Central memory CD8-positive, alpha-beta T cell (primary cell): ENCODE data around the gene PLXDC2.

Experiments
- ATAC-seq: fragments of 150-1000 bp; cut with Tn5 transposase; replicated peaks from 2 replicates; pipeline ENCODE4 v1.10.0; 2022; ENCODE audit warnings: mild to moderate bottlenecking, moderate FRiP score, moderate number of reproducible peaks; ENCODE audit not compliant: poor library complexity, severe bottlenecking; ENCODE audit errors: extremely low read depth
- DNase-seq, 2 donors: peaks; one replicate each; pipeline ENCODE4 v3.0.0; 2021; ENCODE audit warnings: low spot score in 2 of 2
- H3K27ac Mint-ChIP-seq: one replicate; pipeline ENCODE4 v1.8.0; 2022; ENCODE audit warnings: low read depth, mild to moderate bottlenecking, moderate library complexity, mixed read lengths
- H3K27me3 Mint-ChIP-seq: one replicate; pipeline ENCODE4 v1.8.0; 2022; ENCODE audit warnings: mixed read lengths
- H3K36me3 Mint-ChIP-seq: one replicate; pipeline ENCODE4 v1.8.0; 2022; ENCODE audit warnings: mild to moderate bottlenecking, moderate library complexity, mixed read lengths; ENCODE audit not compliant: insufficient read depth
- H3K4me1 Mint-ChIP-seq: one replicate; pipeline ENCODE4 v1.8.0; 2022; ENCODE audit warnings: mixed read lengths
- H3K4me3 Mint-ChIP-seq: one replicate; pipeline ENCODE4 v1.8.0; 2022; ENCODE audit warnings: mild to moderate bottlenecking, moderate library complexity, mixed read lengths
- H3K9me3 Mint-ChIP-seq: one replicate; pipeline ENCODE4 v1.8.0; 2022; ENCODE audit warnings: mixed read lengths

The PLXDC2 gene

GRCh38 chr10:19908991-19909696, 92.9 kb downstream of the PLXDC2 start:
- no peak for DNase-seq
- Mint-ChIP-seq H3K27me3 (no peaks in the 10 kb centered on the region), H3K9me3 (peaks cover 8% of the 10 kb centered on the region), H3K36me3 (no peaks in the 10 kb centered on the region), H3K4me1 (no peaks in the 10 kb centered on the region), H3K4me3 (no peak overlapping the region), H3K27ac (no peak overlapping the region)
- ATAC-seq, result no peak

GRCh38 chr10:19911886-19912285, 95.7 kb downstream of the PLXDC2 start:
- H3K27me3 Mint-ChIP-seq, result no peaks in the 10 kb centered on the region
- H3K36me3 Mint-ChIP-seq, result no peaks in the 10 kb centered on the region
- ATAC-seq (no peak), DNase-seq (no peak)
- no peak overlapping the region for H3K27ac Mint-ChIP-seq
- H3K9me3 Mint-ChIP-seq, result peaks cover 12% of the 10 kb centered on the region
- H3K4me3 Mint-ChIP-seq, result no peak overlapping the region
- H3K4me1 Mint-ChIP-seq, result no peaks in the 10 kb centered on the region

GRCh38 chr10:19913987-19914386, 97.8 kb downstream of the PLXDC2 start:
- Mint-ChIP-seq H3K4me1 (no peaks in the 10 kb centered on the region), H3K4me3 (no peak overlapping the region), H3K36me3 (no peaks in the 10 kb centered on the region), H3K9me3 (peaks cover 20% of the 10 kb centered on the region), H3K27ac (no peak overlapping the region), H3K27me3 (no peaks in the 10 kb centered on the region)
- no peak for ATAC-seq
- DNase-seq, result no peak

- no peak for ATAC-seq
- no peaks in the 10 kb centered on the region for H3K36me3 Mint-ChIP-seq
- H3K4me3 Mint-ChIP-seq, result no peak overlapping the region
- H3K4me1 Mint-ChIP-seq, result no peaks in the 10 kb centered on the region
- no peak for DNase-seq
- no peak overlapping the region for H3K27ac Mint-ChIP-seq
- H3K9me3 Mint-ChIP-seq, result peaks cover 20% of the 10 kb centered on the region
- H3K27me3 Mint-ChIP-seq, result no peaks in the 10 kb centered on the region
Measured at GRCh38 chr10:19915125-19915524, 98.9 kb downstream of the PLXDC2 start.

DNA sequence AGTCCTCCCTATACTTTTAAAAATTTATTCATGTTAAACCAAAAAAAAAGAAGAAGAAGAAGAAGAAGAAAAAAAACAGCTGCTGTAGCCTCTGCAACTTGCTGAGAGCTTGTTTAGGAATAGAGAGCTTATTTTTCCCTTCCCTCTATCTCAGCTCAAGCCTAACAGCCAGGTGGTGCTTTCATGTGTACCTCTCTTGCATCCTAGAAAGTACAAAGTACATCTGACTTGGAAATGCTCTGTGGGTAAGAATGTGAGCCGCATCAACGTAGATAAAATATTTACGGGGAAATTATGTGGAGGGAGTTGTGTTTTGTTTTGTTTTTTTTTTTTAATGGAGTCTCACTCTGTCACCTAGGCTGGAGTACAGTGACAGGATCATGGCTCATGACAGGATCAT, 99.6 kb downstream of the PLXDC2 start:
- no peaks in the 10 kb centered on the region for H3K36me3 Mint-ChIP-seq
- DNase-seq (no peak), ATAC-seq (no peak)
- H3K9me3 Mint-ChIP-seq, result peaks cover 20% of the 10 kb centered on the region
- H3K27me3 Mint-ChIP-seq, result no peaks in the 10 kb centered on the region
- no peaks in the 10 kb centered on the region for H3K4me1 Mint-ChIP-seq
- H3K4me3 Mint-ChIP-seq, result no peak overlapping the region
- H3K27ac Mint-ChIP-seq, result no peak overlapping the region

DNA sequence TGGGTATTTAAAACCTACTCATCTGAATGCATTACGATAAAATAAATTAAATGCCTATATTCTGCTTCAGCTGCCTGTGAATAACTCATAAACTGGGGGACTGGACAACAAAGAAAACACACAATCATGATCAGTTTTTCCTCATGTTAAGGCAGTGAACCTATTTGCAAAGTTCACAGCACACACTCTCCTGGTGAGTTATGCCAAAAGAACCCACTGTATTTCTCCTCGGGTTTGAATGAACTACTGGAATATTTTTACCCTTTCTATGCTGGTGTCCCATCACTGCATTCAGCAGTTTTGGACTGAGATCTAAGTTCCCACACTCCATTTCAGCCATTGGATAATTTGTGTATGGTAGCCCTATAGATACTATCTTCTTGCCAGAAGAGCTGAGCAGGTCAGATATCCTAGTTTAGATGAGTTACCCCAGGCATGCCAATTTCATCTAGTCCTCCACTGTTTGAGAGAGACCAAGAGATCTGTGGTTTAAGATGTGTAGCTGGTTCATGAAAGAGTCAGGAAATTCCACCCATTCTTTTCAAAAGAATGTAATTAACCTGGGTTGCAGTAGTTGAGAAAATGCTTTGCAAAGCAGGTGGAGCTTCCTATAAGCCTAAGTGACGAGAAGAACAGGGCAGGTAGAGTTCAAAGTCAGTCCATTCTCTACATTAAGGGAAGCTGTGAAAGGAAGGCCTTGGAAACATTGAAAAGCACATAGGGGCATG, 101.7 kb downstream of the PLXDC2 start:
- no peak for ATAC-seq
- no peak overlapping the region for H3K27ac Mint-ChIP-seq
- no peak overlapping the region for H3K4me3 Mint-ChIP-seq

GRCh38 chr10:19918794-19919193, 102.6 kb downstream of the PLXDC2 start:
- peaks cover 20% of the 10 kb centered on the region for H3K9me3 Mint-ChIP-seq
- H3K4me3 Mint-ChIP-seq, result no peak overlapping the region
- no peaks in the 10 kb centered on the region for H3K27me3 Mint-ChIP-seq
- H3K27ac Mint-ChIP-seq, result no peak overlapping the region
- no peaks in the 10 kb centered on the region for H3K36me3 Mint-ChIP-seq
- DNase-seq (no peak), ATAC-seq (no peak)
- no peaks in the 10 kb centered on the region for H3K4me1 Mint-ChIP-seq

More for the DNA sequence above, 101.7 kb downstream of the PLXDC2 start:
- H3K27me3 Mint-ChIP-seq, result no peaks in the 10 kb centered on the region
- DNase-seq, result no peak
- H3K4me1 Mint-ChIP-seq, result no peaks in the 10 kb centered on the region
- peaks cover 20% of the 10 kb centered on the region for H3K9me3 Mint-ChIP-seq
- H3K36me3 Mint-ChIP-seq, result no peaks in the 10 kb centered on the region

GRCh38 chr10:19919671-19920070, 103.4 kb downstream of the PLXDC2 start:
- H3K4me1 Mint-ChIP-seq, result no peaks in the 10 kb centered on the region
- ATAC-seq (no peak), DNase-seq (no peak)
- no peak overlapping the region for H3K4me3 Mint-ChIP-seq
- H3K27me3 Mint-ChIP-seq, result no peaks in the 10 kb centered on the region
- H3K36me3 Mint-ChIP-seq, result no peaks in the 10 kb centered on the region
- H3K27ac Mint-ChIP-seq, result no peak overlapping the region
- peaks cover 27% of the 10 kb centered on the region for H3K9me3 Mint-ChIP-seq

DNA sequence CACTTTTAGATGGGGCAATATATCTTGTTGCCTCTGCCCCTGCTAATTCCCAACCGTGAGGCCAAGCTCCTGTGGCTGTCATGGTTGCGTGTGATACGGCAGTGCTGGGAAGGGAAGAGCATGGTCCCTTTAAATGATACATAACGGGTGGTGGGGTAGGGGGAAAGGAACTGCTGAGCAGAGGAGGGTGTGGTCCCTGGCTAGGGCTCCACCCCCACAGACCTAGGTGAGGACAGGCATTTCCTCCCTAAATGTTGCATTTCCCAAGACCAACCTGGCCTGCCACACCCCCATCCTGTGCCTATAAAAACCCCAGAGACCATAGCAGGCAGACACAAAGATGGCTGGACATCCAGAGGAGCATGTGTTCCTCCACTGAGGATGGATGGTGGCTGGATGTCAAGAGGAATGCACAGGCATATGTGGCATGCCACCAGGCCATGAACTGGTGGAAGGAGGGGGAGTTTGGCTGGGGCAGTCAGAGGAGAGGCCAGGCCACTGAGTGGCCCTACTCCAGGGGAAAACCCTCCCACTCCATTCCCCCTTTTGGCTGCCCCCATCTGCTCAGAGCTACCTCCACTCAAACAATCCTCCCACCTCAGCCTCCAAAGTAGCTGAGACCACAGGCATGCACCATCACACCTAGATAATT, 104.0 kb downstream of the PLXDC2 start:
- Mint-ChIP-seq H3K4me3 (no peak overlapping the region), H3K9me3 (peaks cover 21% of the 10 kb centered on the region), H3K27ac (no peak overlapping the region), H3K36me3 (no peaks in the 10 kb centered on the region), H3K27me3 (no peaks in the 10 kb centered on the region), H3K4me1 (no peaks in the 10 kb centered on the region)
- DNase-seq (no peak), ATAC-seq (no peak)

DNA sequence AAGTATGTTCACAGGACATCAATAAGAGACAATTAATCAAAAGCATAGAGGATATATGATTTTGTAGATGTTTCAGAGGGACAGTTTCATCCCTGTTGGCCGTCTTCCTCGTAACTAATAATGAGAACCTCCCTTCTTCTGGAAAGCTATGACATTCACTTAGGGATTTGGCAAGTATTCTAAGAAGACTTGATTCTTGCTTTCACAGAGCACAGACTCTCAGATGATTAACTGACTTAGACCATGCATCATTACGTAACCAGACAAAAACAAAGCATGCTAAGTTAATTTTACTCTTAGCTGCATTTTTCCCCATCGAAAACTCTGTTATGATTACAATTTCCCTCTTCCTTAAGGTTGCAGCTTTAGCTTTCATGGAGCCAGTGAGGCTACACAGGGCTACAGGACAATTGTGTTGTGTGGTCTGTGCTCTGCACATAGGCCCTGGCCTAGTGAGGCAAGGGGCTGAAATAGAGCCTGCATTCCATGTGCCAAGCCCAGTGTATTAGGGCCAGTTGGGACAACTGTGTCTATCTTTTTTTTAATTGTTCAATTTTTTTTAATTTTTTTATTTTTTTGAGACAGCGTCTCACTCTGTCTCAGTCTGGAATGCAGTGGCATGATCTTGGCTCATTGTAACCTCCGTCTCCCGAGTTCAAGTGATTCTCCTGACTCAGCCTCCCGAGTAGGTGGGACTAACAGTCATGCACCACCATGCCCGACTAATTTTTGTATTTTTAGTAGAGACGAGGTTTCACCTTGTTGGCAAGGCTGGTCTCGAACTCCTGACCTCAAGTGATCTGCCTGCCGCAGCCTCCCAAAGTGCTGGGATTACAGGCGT, 105.3 kb downstream of the PLXDC2 start:
- ATAC-seq (no peak), DNase-seq (no peak)
- Mint-ChIP-seq H3K27me3 (no peaks in the 10 kb centered on the region), H3K9me3 (peaks cover 14% of the 10 kb centered on the region), H3K27ac (no peak overlapping the region), H3K4me3 (no peak overlapping the region), H3K36me3 (no peaks in the 10 kb centered on the region), H3K4me1 (no peaks in the 10 kb centered on the region)

DNA sequence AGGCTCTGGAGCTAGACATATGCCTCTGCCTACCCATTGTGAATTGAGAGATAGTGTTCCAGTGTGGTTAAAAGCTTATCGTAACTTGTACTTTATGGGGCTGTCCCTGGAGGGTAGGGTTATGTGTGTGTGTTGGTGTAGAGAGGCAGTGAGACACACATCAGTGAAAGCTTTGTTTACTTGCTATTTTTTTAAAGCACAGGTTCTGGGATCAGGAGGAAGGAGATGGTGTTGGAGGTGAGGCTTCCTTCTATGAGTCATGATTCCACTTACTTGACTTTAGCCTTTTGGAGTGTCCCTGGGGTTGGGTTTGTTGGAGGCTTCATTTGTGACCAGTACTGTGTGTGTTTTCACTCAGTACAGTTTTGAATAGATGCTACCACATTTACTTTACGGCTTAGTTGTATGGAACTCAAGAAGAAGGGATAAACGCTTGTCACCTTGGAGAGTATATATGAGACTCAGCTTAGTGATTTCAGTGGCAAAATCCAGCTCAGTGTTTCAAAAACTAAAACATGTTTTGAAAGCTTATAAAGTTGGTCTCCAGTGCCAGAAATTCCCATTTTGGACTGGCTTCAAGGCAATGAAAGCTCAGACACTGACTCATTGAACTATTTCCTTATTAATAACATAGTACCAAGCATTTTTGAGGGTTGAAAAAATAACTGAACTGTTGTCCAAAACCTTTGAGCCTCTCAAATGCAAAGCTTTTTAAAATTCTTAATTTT, 106.2 kb downstream of the PLXDC2 start:
- ATAC-seq (no peak), DNase-seq (no peak)
- Mint-ChIP-seq H3K27me3 (no peaks in the 10 kb centered on the region), H3K4me3 (no peak overlapping the region), H3K4me1 (no peaks in the 10 kb centered on the region), H3K36me3 (no peaks in the 10 kb centered on the region), H3K9me3 (peaks cover 20% of the 10 kb centered on the region), H3K27ac (no peak overlapping the region)

- peaks cover 2% of the 10 kb centered on the region for H3K36me3 Mint-ChIP-seq
- no peak overlapping the region for H3K4me3 Mint-ChIP-seq
- no peak overlapping the region for H3K27ac Mint-ChIP-seq
- H3K9me3 Mint-ChIP-seq, result peaks cover 12% of the 10 kb centered on the region
- ATAC-seq, result no peak
- H3K4me1 Mint-ChIP-seq, result no peaks in the 10 kb centered on the region
- DNase-seq, result no peak
- H3K27me3 Mint-ChIP-seq, result no peaks in the 10 kb centered on the region
Measured at GRCh38 chr10:19925064-19925463, 108.8 kb downstream of the PLXDC2 start.
